Esophagus muscularis mucosa (tissue), 2 donors: ENCODE data around the gene PNKP.

Source experiments
- POLR2A ChIP-seq: fragments of 450-650 bp; IDR thresholded peaks from one replicate; pipeline ENCODE4 v1.6.1; 2017; ENCODE audit warnings: antibody characterized with exemption, moderate library complexity, mild to moderate bottlenecking, low read depth
- POLR2AphosphoS5 ChIP-seq, 2 donors: sonication (generic); formaldehyde crosslinking; IDR thresholded peaks; one replicate each; pipeline ENCODE4 v1.6.1; 2017; ENCODE audit warnings: antibody characterized with exemption in 2 of 2

- TF ChIP-seq POLR2A (peak; percentile 36), POLR2AphosphoS5 (IDR thresholded peaks at IDR 0.05) (peak in 1 of 2 donors; percentile 87)
These were observed 2.3 kb upstream of the PNKP start for GRCh38 chr19:49869484-49870308.
